Lower leg skin (tissue), 4 donors: ENCODE data around the gene PTPRT. TPM values are rescaled to one million over a fixed set of nuclear protein-coding genes. Genes with fewer than 3 reads are reported as not detected.

Experiments used
- DNase-seq, 2 donors: peaks; one replicate each; pipeline ENCODE4 v3.0.0-alpha.2; 2019; ENCODE audit warnings: low spot score in 2 of 2
- H3K4me3 ChIP-seq: fragments of 200-600 bp; sonication (generic); 2 replicates; pipeline ENCODE4 v1.5.1; 2017; ENCODE audit warnings: mild to moderate bottlenecking, low read depth; ENCODE audit not compliant: poor library complexity, severe bottlenecking
- CTCF ChIP-seq, 3 donors: fragments of 450-650 bp; IDR thresholded peaks; one replicate each; pipeline ENCODE4 v1.5.1; 2016; ENCODE audit warnings: antibody characterized with exemption in 3 of 3, mild to moderate bottlenecking in 3 of 3, moderate library complexity in 2 of 3
- POLR2A ChIP-seq, 2 donors: fragments of 450-650 bp; IDR thresholded peaks; one replicate each; pipeline ENCODE4 v1.6.1; 2016 to 2017; ENCODE audit warnings: antibody characterized with exemption in 2 of 2, mild to moderate bottlenecking in 1 of 2, moderate library complexity in 1 of 2
- WGBS, 2 donors: methylation state at CpG; one replicate each; pipeline ENCODE4 v1.1.5; 2018; 5-methylcytosine and 5-hydroxymethylcytosine counted together
- intact Hi-C: fragments of 100-400 bp; cut with DNase I; formaldehyde crosslinking; loops from one replicate; pipeline ENCODE4 v1.15.0; 2023; ENCODE audit warnings: low total_unique reads
- total RNA-seq, 4 donors: library from RNA; depleted of rRNA; stranded (reverse); fragments of >200 nt; gene quantifications; one replicate each; pipeline ENCODE4 v1.1.0, GENCODE V29; 2016

The PTPRT gene
- total RNA-seq, 4 donors from 2014 or later, result 0.34 to 1.4 (median 0.95) TPM

DNA sequence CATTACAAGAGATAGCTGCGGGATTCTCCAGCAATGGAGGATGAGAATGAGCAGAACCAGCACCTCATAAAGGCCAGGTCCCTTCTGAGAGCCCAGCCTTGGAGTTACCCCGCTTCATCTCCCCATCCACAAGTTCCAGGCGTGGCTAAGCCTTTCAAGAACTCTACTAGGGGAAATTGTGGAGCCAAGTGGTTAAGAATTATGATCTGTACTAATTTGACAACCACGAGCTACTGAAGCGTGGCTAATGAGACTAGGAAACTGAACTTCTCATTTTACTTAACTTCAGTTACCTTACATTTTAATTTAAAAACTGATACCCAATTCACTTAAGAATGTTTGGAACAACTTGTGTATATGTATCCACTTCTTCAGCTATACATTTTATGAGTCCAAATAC, 401.0 kb downstream of the PTPRT start:
- WGBS, 2 donors, result 65 to 73% methylated on average over 5 of the region's 5 CpGs
- no peak overlapping the region for H3K4me3 ChIP-seq
- intact Hi-C loops, result no loop called here
- no peak for TF ChIP-seq POLR2A (IDR thresholded peaks at IDR 0.05)
- TF ChIP-seq CTCF (IDR thresholded peaks at IDR 0.05), result no peak
- DNase-seq, result no peak

- TF ChIP-seq POLR2A (IDR thresholded peaks at IDR 0.05) (no peak), CTCF (IDR thresholded peaks at IDR 0.05) (no peak)
- 51 to 78% methylated on average over 4 of the region's 4 CpGs for WGBS, 2 donors
- intact Hi-C loops, result no loop called here
- DNase-seq, result no peak
- no peak overlapping the region for H3K4me3 ChIP-seq
These were observed 404.7 kb downstream of the PTPRT start for GRCh38 chr20:42785041-42785440.

DNA sequence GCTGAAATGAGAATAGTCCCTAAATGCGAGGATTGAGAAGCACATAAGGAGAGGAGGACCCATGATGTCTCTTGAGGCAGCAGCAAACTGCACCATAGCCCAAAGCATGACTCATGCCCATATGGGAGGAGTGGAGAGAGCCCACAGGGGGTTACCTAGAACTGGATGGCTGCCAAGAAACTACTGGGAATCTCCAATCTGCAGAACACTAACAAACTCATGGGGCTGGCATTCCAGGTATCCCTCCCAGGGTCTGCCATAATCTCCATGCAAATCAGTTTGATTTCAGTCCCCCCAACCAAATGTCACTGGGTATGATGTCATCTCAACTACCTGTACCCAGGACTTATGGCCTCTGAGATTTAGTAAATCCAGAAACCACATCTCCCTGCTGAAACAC, 410.5 kb downstream of the PTPRT start:
- no peak overlapping the region for H3K4me3 ChIP-seq
- intact Hi-C loops, result no loop called here
- no peak for TF ChIP-seq POLR2A (IDR thresholded peaks at IDR 0.05)
- TF ChIP-seq CTCF (IDR thresholded peaks at IDR 0.05), result no peak
- 71 to 76% methylated on average over 1 of the region's 1 CpG for WGBS, 2 donors
- DNase-seq, result no peak

- no peak overlapping the region for H3K4me3 ChIP-seq
- 92 to 96% methylated on average over 3 of the region's 3 CpGs for WGBS, 2 donors
- intact Hi-C loops, result no loop called here
- TF ChIP-seq POLR2A (IDR thresholded peaks at IDR 0.05) (no peak), CTCF (IDR thresholded peaks at IDR 0.05) (no peak)
- DNase-seq, result no peak
These were observed 413.8 kb downstream of the PTPRT start for GRCh38 chr20:42775866-42776265.

GRCh38 chr20:42775037-42775436, 414.7 kb downstream of the PTPRT start:
- intact Hi-C loops, result no loop called here
- WGBS, 2 donors, result 72 to 73% methylated on average over 7 of the region's 7 CpGs
- TF ChIP-seq POLR2A (IDR thresholded peaks at IDR 0.05), result no peak
- no peak for TF ChIP-seq CTCF (IDR thresholded peaks at IDR 0.05)
- DNase-seq, result no peak
- no peak overlapping the region for H3K4me3 ChIP-seq

GRCh38 chr20:42763015-42763414, 426.7 kb downstream of the PTPRT start:
- DNase-seq, result no peak
- H3K4me3 ChIP-seq, result no peak overlapping the region
- intact Hi-C loops, result no loop called here
- TF ChIP-seq POLR2A (IDR thresholded peaks at IDR 0.05) (no peak), CTCF (IDR thresholded peaks at IDR 0.05) (no peak)
- 90 to 91% methylated on average over 1 of the region's 1 CpG for WGBS, 2 donors
